ENCODE data around the gene USP48. TPM values are rescaled to one million over a fixed set of nuclear protein-coding genes. Genes with fewer than 3 reads are reported as not detected.

The USP48 gene
- total and polyA plus RNA-seq, 2 of the 13 experiments (the other 11 are each of a cell fraction or from before 2014, with no cell fraction given), result 30.4 to 30.7 TPM

DNA sequence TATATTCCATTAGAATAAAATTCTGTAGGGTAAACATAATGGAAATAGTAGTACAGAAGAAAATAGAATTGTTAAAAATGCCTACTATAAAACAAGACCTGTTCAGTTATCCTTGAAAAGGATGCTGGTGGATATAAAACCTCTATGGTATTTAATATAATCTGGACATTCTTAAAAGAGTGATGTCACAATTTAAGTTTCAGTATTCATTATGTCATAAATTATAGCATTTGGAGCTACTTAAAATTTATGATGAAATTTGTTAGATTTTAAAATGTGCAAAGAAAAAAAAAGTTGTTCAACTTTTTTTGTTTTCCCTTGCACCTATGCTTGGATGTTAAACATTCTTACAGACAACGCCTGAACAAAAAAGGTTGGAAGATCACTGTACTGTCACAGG, 50.3 kb downstream of the USP48 start:
- Histone ChIP-seq H3K4me3 (replicated peaks in 1 of 3; ENCODE audit: insufficient read depth in 1 of 3, low read depth in 2 of 3, low read length in 3 of 3) (no peak overlapping the region), H3K4me2 (ENCODE audit: low read depth, low read length) (no peak overlapping the region), H3K79me2 (ENCODE audit: insufficient read depth, low read length) (no peaks in the 10 kb centered on the region), H3K4me1 (ENCODE audit: insufficient read depth, low read length) (peaks cover 19% of the 10 kb centered on the region), H3K9ac (ENCODE audit: insufficient read depth, low read depth, low read length) (no peak overlapping the region), H3K27ac (ENCODE audit: extremely low read length, insufficient read depth, low read length) (no peak overlapping the region), H3K27me3 (ENCODE audit: control insufficient read depth in 1 of 2, insufficient read depth in 2 of 2, low read length in 2 of 2) (no peaks in the 10 kb centered on the region), H3K9me3 (ENCODE audit: low read length) (no peaks in the 10 kb centered on the region), H4K20me1 (ENCODE audit: insufficient read depth, low read length) (no peaks in the 10 kb centered on the region), H3K36me3 (replicated peaks in 1 of 2; ENCODE audit: control insufficient read depth in 1 of 2, insufficient read depth in 2 of 2, low read length in 2 of 2) (peaks cover 9 to 43% of the 10 kb centered on the region in 2 experiments), H2AFZ (ENCODE audit: low read length) (no peak overlapping the region)
- ChIA-PET CTCF (ENCODE audit: low intra/inter-chr PET ratio, low total read pairs) (no interaction called here), POLR2A (no interaction called here)
- DNase-seq (ENCODE audit: low spot score) (no peak), FAIRE-seq (no peak), ATAC-seq (no peak)
- no peak for TF ChIP-seq CEBPB (IDR thresholded peaks at IDR 0.05; ENCODE audit: borderline replicate concordance, low read depth, low read length)
- TF ChIP-seq, protein P1, sequence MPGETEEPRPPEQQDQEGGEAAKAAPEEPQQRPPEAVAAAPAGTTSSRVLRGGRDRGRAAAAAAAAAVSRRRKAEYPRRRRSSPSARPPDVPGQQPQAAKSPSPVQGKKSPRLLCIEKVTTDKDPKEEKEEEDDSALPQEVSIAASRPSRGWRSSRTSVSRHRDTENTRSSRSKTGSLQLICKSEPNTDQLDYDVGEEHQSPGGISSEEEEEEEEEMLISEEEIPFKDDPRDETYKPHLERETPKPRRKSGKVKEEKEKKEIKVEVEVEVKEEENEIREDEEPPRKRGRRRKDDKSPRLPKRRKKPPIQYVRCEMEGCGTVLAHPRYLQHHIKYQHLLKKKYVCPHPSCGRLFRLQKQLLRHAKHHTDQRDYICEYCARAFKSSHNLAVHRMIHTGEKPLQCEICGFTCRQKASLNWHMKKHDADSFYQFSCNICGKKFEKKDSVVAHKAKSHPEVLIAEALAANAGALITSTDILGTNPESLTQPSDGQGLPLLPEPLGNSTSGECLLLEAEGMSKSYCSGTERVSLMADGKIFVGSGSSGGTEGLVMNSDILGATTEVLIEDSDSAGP (CRISPR knock-in tag; IDR thresholded peaks at IDR 0.05; ENCODE audit: borderline replicate concordance), result no peak
- TF ChIP-seq, protein P2, sequence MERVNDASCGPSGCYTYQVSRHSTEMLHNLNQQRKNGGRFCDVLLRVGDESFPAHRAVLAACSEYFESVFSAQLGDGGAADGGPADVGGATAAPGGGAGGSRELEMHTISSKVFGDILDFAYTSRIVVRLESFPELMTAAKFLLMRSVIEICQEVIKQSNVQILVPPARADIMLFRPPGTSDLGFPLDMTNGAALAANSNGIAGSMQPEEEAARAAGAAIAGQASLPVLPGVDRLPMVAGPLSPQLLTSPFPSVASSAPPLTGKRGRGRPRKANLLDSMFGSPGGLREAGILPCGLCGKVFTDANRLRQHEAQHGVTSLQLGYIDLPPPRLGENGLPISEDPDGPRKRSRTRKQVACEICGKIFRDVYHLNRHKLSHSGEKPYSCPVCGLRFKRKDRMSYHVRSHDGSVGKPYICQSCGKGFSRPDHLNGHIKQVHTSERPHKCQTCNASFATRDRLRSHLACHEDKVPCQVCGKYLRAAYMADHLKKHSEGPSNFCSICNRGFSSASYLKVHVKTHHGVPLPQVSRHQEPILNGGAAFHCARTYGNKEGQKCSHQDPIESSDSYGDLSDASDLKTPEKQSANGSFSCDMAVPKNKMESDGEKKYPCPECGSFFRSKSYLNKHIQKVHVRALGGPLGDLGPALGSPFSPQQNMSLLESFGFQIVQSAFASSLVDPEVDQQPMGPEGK (CRISPR knock-in tag; IDR thresholded peaks at IDR 0.05), result no peak
- no peak for TF ChIP-seq ZNF33B (CRISPR knock-in tag; IDR thresholded peaks at IDR 0.05)
- TF ChIP-seq ISL2 (CRISPR knock-in tag; IDR thresholded peaks at IDR 0.05), result no peak
- no peak for TF ChIP-seq RORA (CRISPR knock-in tag; IDR thresholded peaks at IDR 0.05)
- TF ChIP-seq ZNF10 (CRISPR knock-in tag; IDR thresholded peaks at IDR 0.05; ENCODE audit: borderline replicate concordance, low read depth), result no peak
- peak; percentile 36; the same call in 1 of the 2 replicates for TF ChIP-seq CREB1 (IDR thresholded peaks at IDR 0.05)
- TF ChIP-seq CREB1 (CRISPR knock-in tag; IDR thresholded peaks at IDR 0.05), result no peak
- TF ChIP-seq, protein P3, sequence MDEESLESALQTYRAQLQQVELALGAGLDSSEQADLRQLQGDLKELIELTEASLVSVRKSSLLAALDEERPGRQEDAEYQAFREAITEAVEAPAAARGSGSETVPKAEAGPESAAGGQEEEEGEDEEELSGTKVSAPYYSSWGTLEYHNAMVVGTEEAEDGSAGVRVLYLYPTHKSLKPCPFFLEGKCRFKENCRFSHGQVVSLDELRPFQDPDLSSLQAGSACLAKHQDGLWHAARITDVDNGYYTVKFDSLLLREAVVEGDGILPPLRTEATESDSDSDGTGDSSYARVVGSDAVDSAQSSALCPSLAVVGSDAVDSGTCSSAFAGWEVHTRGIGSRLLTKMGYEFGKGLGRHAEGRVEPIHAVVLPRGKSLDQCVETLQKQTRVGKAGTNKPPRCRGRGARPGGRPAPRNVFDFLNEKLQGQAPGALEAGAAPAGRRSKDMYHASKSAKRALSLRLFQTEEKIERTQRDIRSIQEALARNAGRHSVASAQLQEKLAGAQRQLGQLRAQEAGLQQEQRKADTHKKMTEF (CRISPR knock-in tag; IDR thresholded peaks at IDR 0.05), result no peak
- TF ChIP-seq ATF7 (IDR thresholded peaks at IDR 0.05), result peak; percentile 78; the same call in 1 of the 2 replicates
- TF ChIP-seq ATF7 (CRISPR knock-in tag; IDR thresholded peaks at IDR 0.05), result no peak
- no peak for TF ChIP-seq ZNF768 (CRISPR knock-in tag; IDR thresholded peaks at IDR 0.05)
- intact Hi-C loops (cut with micrococcal nuclease; ENCODE audit: unreplicated experiment) (no loop called here), in situ Hi-C loops (cut with HindIII; ENCODE audit: extremely low pct_ligation_motif_present, low pct_unique_long_range_greater_than_20kb) (no loop called here)
- WGBS (ENCODE audit: low lambda C conversion rate), result 0% methylated on average over 1 of the region's 1 CpG
- BruUV-seq (replicated peaks), result no TSS peak
